Endometrium (tissue), 2 donors: ENCODE data around the gene RFX3.
"Not testable (repeated sequence)": the region's sequence is repeated elsewhere in the genome, so short reads cannot be mapped to it uniquely, and the experiment has no call there.

ENCODE experiments used
- FAIRE-seq: peaks from 2 replicates; lab custom pipeline; 2012; peaks lifted over from hg19 to GRCh38; lab: Jason Lieb, UNC
- donor health status: control.
- donor health status: control.

Gene RFX3

GRCh38 chr9:3343671-3344070, 182.1 kb downstream of the RFX3 start:
- FAIRE-seq, result no peak

GRCh38 chr9:3342159-3342777, 183.5 kb downstream of the RFX3 start:
- FAIRE-seq, result no peak

- FAIRE-seq, result no peak
Measured at GRCh38 chr9:3337515-3338225, 188.1 kb downstream of the RFX3 start.

GRCh38 chr9:3336951-3337350, 188.8 kb downstream of the RFX3 start:
- no peak for FAIRE-seq

- FAIRE-seq, result peak; percentile 33
Measured at GRCh38 chr9:3332802-3333201, 193.0 kb downstream of the RFX3 start.

GRCh38 chr9:3331801-3332200, 194.0 kb downstream of the RFX3 start:
- no peak for FAIRE-seq

- no peak for FAIRE-seq
Measured at GRCh38 chr9:3330792-3331420, 194.9 kb downstream of the RFX3 start.

GRCh38 chr9:3329361-3329760, 196.4 kb downstream of the RFX3 start:
- FAIRE-seq, result no peak

- no peak for FAIRE-seq
Measured at GRCh38 chr9:3323714-3324113, 202.1 kb downstream of the RFX3 start.

GRCh38 chr9:3321186-3321585, 204.6 kb downstream of the RFX3 start:
- FAIRE-seq, result no peak

- FAIRE-seq, result not testable (repeated sequence)
Measured at GRCh38 chr9:3312595-3312994, 213.2 kb downstream of the RFX3 start.

GRCh38 chr9:3308609-3309008, 217.2 kb downstream of the RFX3 start:
- no peak for FAIRE-seq

- FAIRE-seq, result not testable (repeated sequence)
Measured at GRCh38 chr9:3304388-3304787, 221.4 kb downstream of the RFX3 start.

GRCh38 chr9:3299872-3300271, 225.9 kb downstream of the RFX3 start:
- FAIRE-seq, result no peak

GRCh38 chr9:3296536-3296935, 229.3 kb downstream of the RFX3 start:
- no peak for FAIRE-seq

GRCh38 chr9:3292311-3292710, 233.5 kb downstream of the RFX3 start:
- FAIRE-seq, result no peak

GRCh38 chr9:3290231-3290840, 235.5 kb downstream of the RFX3 start:
- no peak for FAIRE-seq

- peak; percentile 82 for FAIRE-seq
Measured at GRCh38 chr9:3288686-3289085, 237.1 kb downstream of the RFX3 start.

GRCh38 chr9:3285365-3286161, 240.2 kb downstream of the RFX3 start:
- FAIRE-seq, result no peak

GRCh38 chr9:3282365-3282764, 243.4 kb downstream of the RFX3 start:
- FAIRE-seq, result no peak

GRCh38 chr9:3281399-3281798, 244.4 kb downstream of the RFX3 start:
- no peak for FAIRE-seq

GRCh38 chr9:3277200-3277599, 248.6 kb downstream of the RFX3 start:
- FAIRE-seq, result no peak
